RWPE2 (cell line): ENCODE results near the gene HLA-DMB.

Source experiments
- ATAC-seq: fragments of 200-7000 bp; cut with Tn5 transposase; 3 replicates; pipeline ENCODE4 v1.9.1; 2021; ENCODE audit warnings: low read depth
- DNase-seq: peaks from one replicate; pipeline ENCODE4 v3.0.0-alpha.2; 2020; ENCODE audit warnings: low spot score
- H3K27ac ChIP-seq: fragments of 450-650 bp; 2 replicates; pipeline ENCODE4 v1.5.1; 2017; ENCODE audit warnings: mild to moderate bottlenecking; ENCODE audit not compliant: poor library complexity, severe bottlenecking
- H3K27me3 ChIP-seq: fragments of 250-450 bp; sonication (Bioruptor Pico); 2 replicates; pipeline ENCODE4 v1.5.1; 2021; ENCODE audit warnings: mild to moderate bottlenecking, moderate library complexity; ENCODE audit not compliant: insufficient read depth, poor library complexity, severe bottlenecking
- H3K36me3 ChIP-seq: fragments of 250-450 bp; sonication (Bioruptor Pico); 2 replicates; pipeline ENCODE4 v1.5.1; 2020; ENCODE audit warnings: low read depth, mild to moderate bottlenecking, moderate library complexity
- H3K4me1 ChIP-seq: fragments of 250-450 bp; sonication (Bioruptor Pico); 2 replicates; pipeline ENCODE4 v1.5.1; 2021; ENCODE audit warnings: mild to moderate bottlenecking, moderate library complexity; ENCODE audit not compliant: insufficient read depth, poor library complexity, severe bottlenecking
- H3K4me3 ChIP-seq: fragments of 250-450 bp; sonication (Bioruptor Pico); 2 replicates; pipeline ENCODE4 v1.5.1; 2021; ENCODE audit warnings: mild to moderate bottlenecking, moderate library complexity; ENCODE audit not compliant: severe bottlenecking
- H3K9me3 ChIP-seq: fragments of 250-450 bp; sonication (Bioruptor Pico); 2 replicates; pipeline ENCODE4 v1.5.1; 2021; ENCODE audit warnings: mild to moderate bottlenecking, moderate library complexity; ENCODE audit not compliant: severe bottlenecking
- CTCF ChIP-seq: fragments of 450-650 bp; IDR thresholded peaks from one replicate; pipeline ENCODE4 v1.5.1; 2017; ENCODE audit warnings: mild to moderate bottlenecking, moderate library complexity; ENCODE audit not compliant: poor library complexity, severe bottlenecking

HLA-DMB gene

GRCh38 chr6:32933661-32934085, 7.2 kb downstream of the HLA-DMB start:
- H3K36me3 ChIP-seq = no peaks in the 10 kb centered on the region
- no peak for DNase-seq
- TF ChIP-seq CTCF = peak; percentile 86
- H3K9me3 ChIP-seq = no peaks in the 10 kb centered on the region
- no peak overlapping the region for H3K27ac ChIP-seq
- no peaks in the 10 kb centered on the region for H3K4me1 ChIP-seq
- H3K27me3 ChIP-seq = peaks cover 9% of the 10 kb centered on the region
- peak; percentile 55; the same call in 1 of the 3 replicates for ATAC-seq
- H3K4me3 ChIP-seq = no peak overlapping the region

- Histone ChIP-seq H3K27me3 (peaks cover 6% of the 10 kb centered on the region), H3K4me1 (no peaks in the 10 kb centered on the region), H3K27ac (no peak overlapping the region), H3K36me3 (no peaks in the 10 kb centered on the region), H3K4me3 (no peak overlapping the region), H3K9me3 (no peaks in the 10 kb centered on the region)
- TF ChIP-seq CTCF = no peak
- no peak for DNase-seq
- no peak for ATAC-seq
Observed at GRCh38 chr6:32932132-32932868, 8.5 kb downstream of the HLA-DMB start.

GRCh38 chr6:32931211-32931610, 9.6 kb downstream of the HLA-DMB start:
- no peak for ATAC-seq
- no peak for TF ChIP-seq CTCF
- no peaks in the 10 kb centered on the region for H3K4me1 ChIP-seq

GRCh38 chr6:32922083-32922482, 18.7 kb downstream of the HLA-DMB start:
- TF ChIP-seq CTCF = no peak
- no peaks in the 10 kb centered on the region for H3K9me3 ChIP-seq
- H3K4me3 ChIP-seq = no peak overlapping the region
- no peak for ATAC-seq
- H3K36me3 ChIP-seq = no peaks in the 10 kb centered on the region
- peaks cover 31% of the 10 kb centered on the region for H3K27me3 ChIP-seq
- H3K27ac ChIP-seq = no peak overlapping the region
- DNase-seq = no peak
- no peaks in the 10 kb centered on the region for H3K4me1 ChIP-seq

More at GRCh38 chr6:32931211-32931610, 9.6 kb downstream of the HLA-DMB start:
- peaks cover 6% of the 10 kb centered on the region for H3K27me3 ChIP-seq
- no peak overlapping the region for H3K27ac ChIP-seq
- no peaks in the 10 kb centered on the region for H3K36me3 ChIP-seq
- H3K9me3 ChIP-seq = no peaks in the 10 kb centered on the region
- no peak overlapping the region for H3K4me3 ChIP-seq
- no peak for DNase-seq

DNA sequence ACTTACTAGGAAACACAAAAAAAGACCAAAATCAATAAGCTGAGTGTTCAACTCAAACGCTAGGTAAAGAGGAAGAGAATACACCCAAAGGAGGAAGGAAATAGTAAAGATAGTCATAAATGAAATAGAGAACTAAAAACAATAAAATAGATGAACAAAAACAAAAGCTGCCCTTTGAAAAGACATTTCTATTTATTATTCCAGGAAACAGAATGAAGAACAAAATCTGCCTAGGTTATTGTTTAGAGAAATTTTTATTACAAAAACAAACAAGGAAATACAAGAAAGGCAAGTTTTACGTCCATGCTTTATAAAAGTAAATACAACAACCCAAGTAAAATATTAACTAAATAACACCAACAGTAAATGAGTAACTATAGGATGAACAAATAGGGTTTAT, 20.1 kb downstream of the HLA-DMB start:
- Histone ChIP-seq H3K36me3 (no peaks in the 10 kb centered on the region), H3K4me1 (no peaks in the 10 kb centered on the region), H3K4me3 (no peak overlapping the region), H3K27me3 (peaks cover 31% of the 10 kb centered on the region), H3K9me3 (no peaks in the 10 kb centered on the region), H3K27ac (no peak overlapping the region)
- TF ChIP-seq CTCF = no peak
- no peak for ATAC-seq
- DNase-seq = no peak
